ENCODE results near the gene HES4. TPM values are rescaled to one million over a fixed set of nuclear protein-coding genes. Genes with fewer than 3 reads are reported as not detected.

HES4 gene
- polyA plus RNA-seq, 1 donor (not counting 4 experiments of a cell fraction or from before 2014, with no cell fraction given) = 3.0 TPM

DNA sequence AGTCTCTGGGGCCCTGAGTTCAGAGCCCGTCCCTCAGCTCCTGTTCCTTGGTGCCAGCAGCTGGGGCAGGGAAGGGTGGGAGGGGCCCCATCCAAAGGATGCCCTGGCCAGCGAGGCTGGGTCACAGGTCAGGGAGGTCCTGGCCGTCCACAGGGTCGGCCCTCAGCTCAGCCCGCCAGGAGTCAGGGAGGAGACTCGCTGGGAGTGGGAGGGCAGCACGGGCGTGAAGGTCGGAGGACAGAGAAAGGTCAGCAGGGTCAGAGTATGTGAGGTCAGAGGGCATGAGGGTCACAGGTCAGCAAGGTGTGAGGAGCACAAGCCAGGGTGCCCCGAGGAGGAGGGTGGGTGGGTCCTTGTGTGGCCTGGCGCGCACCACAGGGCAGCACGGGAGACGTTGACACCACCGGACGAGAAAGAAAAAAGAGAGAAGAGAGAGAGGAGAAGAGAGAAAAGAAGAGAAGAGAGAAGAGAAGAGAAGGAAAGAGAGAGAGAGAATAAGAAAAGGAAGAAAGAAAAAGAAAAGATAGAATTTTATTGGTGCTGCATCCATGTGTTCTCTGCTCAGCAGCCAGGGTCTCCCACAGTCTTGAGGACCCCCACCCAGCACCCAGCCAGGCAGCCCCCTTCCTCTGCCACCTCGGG is 25.1 kb downstream of the HES4 start:
- Histone ChIP-seq H3K36me3 (ENCODE audit: control insufficient read depth in 2 of 2, extremely low read depth in 1 of 2, insufficient read depth in 2 of 2, low read length in 2 of 2) (peaks cover 0 to 3% of the 10 kb centered on the region in 2 experiments), H3K4me1 (ENCODE audit: control insufficient read depth, extremely low read depth, insufficient read depth, low read length) (peaks cover 4% of the 10 kb centered on the region), H2AFZ (ENCODE audit: control insufficient read depth, low read length) (no peak overlapping the region), H3K9me3 (ENCODE audit: control insufficient read depth, low read depth, low read length) (no peaks in the 10 kb centered on the region), H3K9ac (ENCODE audit: control insufficient read depth, extremely low read depth, insufficient read depth, low read length) (no peak overlapping the region), H3K9me1 (ENCODE audit: control insufficient read depth, extremely low read depth, insufficient read depth, low read length) (no peaks in the 10 kb centered on the region), H3K4me3 (ENCODE audit: control insufficient read depth in 2 of 3, extremely low read depth in 1 of 3, insufficient read depth in 2 of 3, low read depth in 1 of 3, low read length in 3 of 3) (no peak overlapping the region), H3K27ac (ENCODE audit: control insufficient read depth, insufficient read depth, low read length) (no peak overlapping the region), H3K4me2 (ENCODE audit: control insufficient read depth, extremely low read depth, insufficient read depth, low read depth, low read length) (no peak overlapping the region), H4K20me1 (ENCODE audit: control insufficient read depth, extremely low read depth, insufficient read depth, low read length) (no peaks in the 10 kb centered on the region), H3K79me2 (ENCODE audit: control insufficient read depth, insufficient read depth, low read length) (no peaks in the 10 kb centered on the region), H3K27me3 (ENCODE audit: control insufficient read depth, extremely low read depth, insufficient read depth, low read length) (peaks cover 5% of the 10 kb centered on the region)
- no peak for DNase-seq (ENCODE audit: low read depth, low spot score)
- dilution Hi-C loops (cut with MboI; ENCODE audit: extremely low pct_ligation_motif_present, low sequenced_read_pairs) = no loop called here
- TF ChIP-seq, protein P1, sequence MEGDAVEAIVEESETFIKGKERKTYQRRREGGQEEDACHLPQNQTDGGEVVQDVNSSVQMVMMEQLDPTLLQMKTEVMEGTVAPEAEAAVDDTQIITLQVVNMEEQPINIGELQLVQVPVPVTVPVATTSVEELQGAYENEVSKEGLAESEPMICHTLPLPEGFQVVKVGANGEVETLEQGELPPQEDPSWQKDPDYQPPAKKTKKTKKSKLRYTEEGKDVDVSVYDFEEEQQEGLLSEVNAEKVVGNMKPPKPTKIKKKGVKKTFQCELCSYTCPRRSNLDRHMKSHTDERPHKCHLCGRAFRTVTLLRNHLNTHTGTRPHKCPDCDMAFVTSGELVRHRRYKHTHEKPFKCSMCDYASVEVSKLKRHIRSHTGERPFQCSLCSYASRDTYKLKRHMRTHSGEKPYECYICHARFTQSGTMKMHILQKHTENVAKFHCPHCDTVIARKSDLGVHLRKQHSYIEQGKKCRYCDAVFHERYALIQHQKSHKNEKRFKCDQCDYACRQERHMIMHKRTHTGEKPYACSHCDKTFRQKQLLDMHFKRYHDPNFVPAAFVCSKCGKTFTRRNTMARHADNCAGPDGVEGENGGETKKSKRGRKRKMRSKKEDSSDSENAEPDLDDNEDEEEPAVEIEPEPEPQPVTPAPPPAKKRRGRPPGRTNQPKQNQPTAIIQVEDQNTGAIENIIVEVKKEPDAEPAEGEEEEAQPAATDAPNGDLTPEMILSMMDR (optimal IDR thresholded peaks at IDR 0.05 in 1 of 3, IDR thresholded peaks at IDR 0.05 in 1 of 3, conservative IDR thresholded peaks at IDR 0.05 in 1 of 3; ENCODE audit: extremely low read depth in 1 of 3, insufficient read depth in 2 of 3, low read length in 3 of 3) = no peak
- TF ChIP-seq EZH2 (IDR thresholded peaks at IDR 0.05; ENCODE audit: low read length) = no peak
- FAIRE-seq = no peak

DNA sequence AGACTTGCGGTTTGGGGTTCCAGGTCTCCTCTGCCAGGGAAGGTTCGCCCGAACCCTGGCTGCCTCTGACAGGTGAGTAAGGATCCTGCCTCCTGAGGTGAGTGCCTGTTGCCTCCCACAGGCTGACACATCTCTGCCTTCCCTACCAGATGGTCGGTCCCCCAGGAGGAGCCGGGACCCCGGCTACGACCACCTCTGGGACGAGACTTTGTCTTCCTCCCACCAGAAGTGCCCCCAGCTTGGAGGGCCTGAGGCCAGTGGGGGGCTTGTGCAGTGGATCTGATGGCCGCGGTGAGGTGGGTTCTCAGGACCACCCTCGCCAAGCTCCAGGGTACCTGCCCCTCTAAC is 25.6 kb downstream of the HES4 start:
- Histone ChIP-seq H4K20me1 (ENCODE audit: control insufficient read depth, extremely low read depth, insufficient read depth, low read length) (no peaks in the 10 kb centered on the region), H3K79me2 (ENCODE audit: control insufficient read depth, insufficient read depth, low read length) (no peaks in the 10 kb centered on the region), H3K27ac (ENCODE audit: control insufficient read depth, insufficient read depth, low read length) (no peak overlapping the region), H3K36me3 (ENCODE audit: control insufficient read depth in 2 of 2, extremely low read depth in 1 of 2, insufficient read depth in 2 of 2, low read length in 2 of 2) (peaks cover 0 to 3% of the 10 kb centered on the region in 2 experiments), H2AFZ (ENCODE audit: control insufficient read depth, low read length) (no peak overlapping the region), H3K27me3 (ENCODE audit: control insufficient read depth, extremely low read depth, insufficient read depth, low read length) (no peaks in the 10 kb centered on the region), H3K9ac (ENCODE audit: control insufficient read depth, extremely low read depth, insufficient read depth, low read length) (no peak overlapping the region), H3K4me3 (ENCODE audit: control insufficient read depth in 2 of 3, extremely low read depth in 1 of 3, insufficient read depth in 2 of 3, low read depth in 1 of 3, low read length in 3 of 3) (no peak overlapping the region), H3K9me1 (ENCODE audit: control insufficient read depth, extremely low read depth, insufficient read depth, low read length) (no peaks in the 10 kb centered on the region), H3K9me3 (ENCODE audit: control insufficient read depth, low read depth, low read length) (no peaks in the 10 kb centered on the region), H3K4me1 (ENCODE audit: control insufficient read depth, extremely low read depth, insufficient read depth, low read length) (peaks cover 4% of the 10 kb centered on the region), H3K4me2 (ENCODE audit: control insufficient read depth, extremely low read depth, insufficient read depth, low read depth, low read length) (no peak overlapping the region)
- DNase-seq (ENCODE audit: low read depth, low spot score) (no peak), FAIRE-seq (no peak)
- TF ChIP-seq EZH2 (IDR thresholded peaks at IDR 0.05; ENCODE audit: low read length) = no peak
- TF ChIP-seq, protein P1 (optimal IDR thresholded peaks at IDR 0.05 in 1 of 3, IDR thresholded peaks at IDR 0.05 in 1 of 3, conservative IDR thresholded peaks at IDR 0.05 in 1 of 3; ENCODE audit: extremely low read depth in 1 of 3, insufficient read depth in 2 of 3, low read length in 3 of 3) = no peak
- dilution Hi-C loops (cut with MboI; ENCODE audit: extremely low pct_ligation_motif_present, low sequenced_read_pairs) = no loop called here
